Peyer's patch (tissue), 4 donors: Measurements from ENCODE around the gene GKN1. TPM values are rescaled to one million over a fixed set of nuclear protein-coding genes. Genes with fewer than 3 reads are reported as not detected.

ENCODE experiments used
- DNase-seq, 3 donors: peaks; one replicate each; pipeline ENCODE4 v3.0.0-alpha.2; 2017 to 2019
- H3K27ac ChIP-seq, 4 donors: fragments of 200-600 bp; sonication (generic); one replicate each; pipeline ENCODE4 v1.5.1; 2016 to 2019
- H3K27me3 ChIP-seq, 2 donors: fragments of 200-600 bp; sonication (generic); one replicate each; pipeline ENCODE4 v1.5.1; 2019
- H3K36me3 ChIP-seq, 3 donors: fragments of 200-600 bp; sonication (generic); one replicate each; pipeline ENCODE4 v1.5.1; 2016 to 2019
- H3K4me1 ChIP-seq, 4 donors: fragments of 200-600 bp; sonication (generic); one replicate each; pipeline ENCODE4 v1.5.1; 2016 to 2019
- H3K4me3 ChIP-seq, 4 donors: fragments of 200-600 bp; sonication (generic); 1 replicate in 3 of 4; 2 replicates in 1 of 4; pipeline ENCODE4 v1.5.1; 2016 to 2019; ENCODE audit warnings: mild to moderate bottlenecking in 1 of 4
- H3K9me3 ChIP-seq, 4 donors: fragments of 200-600 bp; sonication (generic); one replicate each; pipeline ENCODE4 v1.5.1; 2016 to 2019; ENCODE audit warnings: mild to moderate bottlenecking in 1 of 4
- CTCF ChIP-seq, 6 experiments: fragments of 450-650 bp in 4 of 6; fragments of 200-600 bp in 2 of 6; sonication (generic) in 1 of 6; IDR thresholded peaks; one replicate each; pipeline ENCODE4 v1.5.1; 2017 to 2019; ENCODE audit warnings: antibody characterized with exemption in 6 of 6, mild to moderate bottlenecking in 3 of 6, moderate library complexity in 1 of 6
- POLR2A ChIP-seq, 2 donors: fragments of 450-650 bp; IDR thresholded peaks; one replicate each; pipeline ENCODE4 v1.5.1; 2017; ENCODE audit warnings: antibody characterized with exemption in 2 of 2, mild to moderate bottlenecking in 2 of 2, moderate library complexity in 2 of 2
- total RNA-seq, 4 donors: library from RNA; depleted of rRNA; stranded (reverse); fragments of >200 nt; gene quantifications; one replicate each; pipeline ENCODE4 v1.1.0, GENCODE V29; 2016

Gene GKN1
- total RNA-seq: not detected

GRCh38 chr2:68974251-68974650 lies at the start of gene GKN1:
TSS of gene GKN1 (plus strand) at chr2:68974636. CDS start at chr2:68974678, 42 bp downstream.
- no peak for DNase-seq
- H3K4me1 ChIP-seq: no peaks in the 10 kb centered on the region
- no peaks in the 10 kb centered on the region for H3K9me3 ChIP-seq
- H3K27ac ChIP-seq: no peak within 1 kb of the TSS
- TF ChIP-seq CTCF (IDR thresholded peaks at IDR 0.05): no peak
- TF ChIP-seq POLR2A (IDR thresholded peaks at IDR 0.05): no peak
- H3K36me3 ChIP-seq: no peaks in the 10 kb centered on the region
- H3K27me3 ChIP-seq: no peaks in the 10 kb centered on the region
- no peak within 1 kb of the TSS for H3K4me3 ChIP-seq

GRCh38 chr2:68925295-68925896 lies 49.0 kb upstream of the GKN1 start:
- peak in 2 of 3 donors; percentile 39 to 70 for DNase-seq
- H3K4me1 ChIP-seq: no peaks in the 10 kb centered on the region
- no peaks in the 10 kb centered on the region for H3K27me3 ChIP-seq
- TF ChIP-seq POLR2A (IDR thresholded peaks at IDR 0.05) (no peak), CTCF (IDR thresholded peaks at IDR 0.05) (peak; percentile 81 to 95 (median 88))
- H3K36me3 ChIP-seq: no peaks in the 10 kb centered on the region
- H3K9me3 ChIP-seq: no peaks in the 10 kb centered on the region
- H3K4me3 ChIP-seq: no peak overlapping the region
- no peak overlapping the region for H3K27ac ChIP-seq

GRCh38 chr2:68926796-68927195 lies 47.6 kb upstream of the GKN1 start:
- Histone ChIP-seq H3K9me3 (no peaks in the 10 kb centered on the region), H3K36me3 (no peaks in the 10 kb centered on the region), H3K27ac (no peak overlapping the region), H3K27me3 (no peaks in the 10 kb centered on the region), H3K4me1 (no peaks in the 10 kb centered on the region), H3K4me3 (no peak overlapping the region)
- TF ChIP-seq CTCF (IDR thresholded peaks at IDR 0.05) (no peak), POLR2A (IDR thresholded peaks at IDR 0.05) (no peak)
- no peak for DNase-seq

DNA sequence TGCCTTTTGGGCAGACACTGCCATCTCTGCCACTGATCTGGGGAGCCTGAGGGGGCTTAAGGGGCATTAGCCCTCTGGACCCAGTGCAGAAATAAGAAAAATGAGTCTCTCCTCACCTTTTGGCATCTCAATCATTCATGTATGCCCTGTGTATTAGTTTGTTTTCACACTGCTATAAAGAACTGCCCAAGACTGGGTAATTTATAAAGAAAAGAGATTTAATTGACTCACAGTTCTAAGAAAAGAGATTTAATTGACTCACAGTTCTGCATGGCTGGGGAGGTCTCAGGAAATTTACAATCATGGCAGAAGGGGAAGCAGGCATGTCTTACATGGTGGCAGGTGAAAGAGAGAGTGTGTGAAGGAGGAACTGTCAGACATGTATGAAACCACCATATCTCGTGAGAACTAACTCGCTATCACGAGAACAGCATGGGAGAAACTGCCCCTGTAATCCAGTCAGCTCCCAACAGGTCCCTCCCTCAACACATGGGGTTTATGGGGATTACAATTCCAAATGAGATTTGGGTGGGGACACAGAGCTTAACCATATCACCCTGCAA lies 43.2 kb upstream of the GKN1 start:
- no peaks in the 10 kb centered on the region for H3K9me3 ChIP-seq
- no peak overlapping the region for H3K27ac ChIP-seq
- H3K4me3 ChIP-seq: no peak overlapping the region
- no peaks in the 10 kb centered on the region for H3K36me3 ChIP-seq
- DNase-seq: no peak
- no peak for TF ChIP-seq POLR2A (IDR thresholded peaks at IDR 0.05)
- no peak for TF ChIP-seq CTCF (IDR thresholded peaks at IDR 0.05)
- no peaks in the 10 kb centered on the region for H3K27me3 ChIP-seq
- H3K4me1 ChIP-seq: no peaks in the 10 kb centered on the region

DNA sequence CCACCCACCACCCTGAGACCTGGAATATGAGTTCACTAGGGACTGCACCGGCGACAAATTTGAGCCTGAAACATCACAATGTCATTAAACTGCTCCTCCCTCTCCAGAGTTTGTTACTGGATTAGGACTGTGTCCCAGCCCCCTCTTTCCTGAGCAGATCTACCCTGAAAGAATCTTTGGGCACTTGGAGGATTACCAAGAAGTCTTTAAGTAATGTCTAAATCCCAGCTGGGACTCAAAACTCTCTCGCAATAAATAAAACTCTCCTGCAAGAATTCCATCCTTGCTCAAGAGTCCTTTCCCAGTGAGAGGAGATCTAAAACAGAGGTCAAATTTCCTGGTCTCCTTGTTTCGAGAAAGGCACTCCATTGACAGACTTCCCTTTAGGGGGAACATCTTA lies 42.6 kb upstream of the GKN1 start:
- DNase-seq: no peak
- no peaks in the 10 kb centered on the region for H3K36me3 ChIP-seq
- no peaks in the 10 kb centered on the region for H3K27me3 ChIP-seq
- no peak overlapping the region for H3K4me3 ChIP-seq
- no peaks in the 10 kb centered on the region for H3K9me3 ChIP-seq
- TF ChIP-seq POLR2A (IDR thresholded peaks at IDR 0.05): no peak
- no peak for TF ChIP-seq CTCF (IDR thresholded peaks at IDR 0.05)
- no peak overlapping the region for H3K27ac ChIP-seq
- H3K4me1 ChIP-seq: no peaks in the 10 kb centered on the region
